ENCODE results near the gene CAPN8.

Gene CAPN8

GRCh38 chr1:223514644-223515043 is 150.9 kb downstream of the CAPN8 start:
- TF ChIP-seq NFIC (IDR thresholded peaks at IDR 0.05) (no peak), ZBTB7A (IDR thresholded peaks at IDR 0.05; ENCODE audit: low read depth) (no peak), CREB1 (IDR thresholded peaks at IDR 0.05; ENCODE audit: low read depth) (no peak), TCF12 (IDR thresholded peaks at IDR 0.05; ENCODE audit: low read depth) (no peak), MAX (IDR thresholded peaks at IDR 0.05) (no peak), FOXM1 (IDR thresholded peaks at IDR 0.05; ENCODE audit: borderline replicate concordance, low read depth) (no peak), CEBPB (IDR thresholded peaks at IDR 0.05) (no peak), TEAD4 (IDR thresholded peaks at IDR 0.05) (no peak), EP300 (IDR thresholded peaks at IDR 0.05; ENCODE audit: borderline replicate concordance) (no peak), TAF1 (IDR thresholded peaks at IDR 0.05; ENCODE audit: low read depth) (no peak), YY1 (IDR thresholded peaks at IDR 0.05; ENCODE audit: low read depth) (no peak), USF1 (IDR thresholded peaks at IDR 0.05) (no peak), EGR1 (IDR thresholded peaks at IDR 0.05) (no peak), RAD21 (IDR thresholded peaks at IDR 0.05; ENCODE audit: low read depth) (no peak), REST (IDR thresholded peaks at IDR 0.05; ENCODE audit: low read depth) (no peak)

- no peak for TF ChIP-seq TEAD4 (IDR thresholded peaks at IDR 0.05)
- TF ChIP-seq YY1 (IDR thresholded peaks at IDR 0.05; ENCODE audit: low read depth) = no peak
- no peak for TF ChIP-seq EP300 (IDR thresholded peaks at IDR 0.05; ENCODE audit: borderline replicate concordance)
- TF ChIP-seq ZBTB7A (IDR thresholded peaks at IDR 0.05; ENCODE audit: low read depth) = no peak
- TF ChIP-seq EGR1 (IDR thresholded peaks at IDR 0.05) = no peak
- TF ChIP-seq CEBPB (IDR thresholded peaks at IDR 0.05) = no peak
- TF ChIP-seq CREB1 (IDR thresholded peaks at IDR 0.05; ENCODE audit: low read depth) = no peak
- no peak for TF ChIP-seq RAD21 (IDR thresholded peaks at IDR 0.05; ENCODE audit: low read depth)
- no peak for TF ChIP-seq TCF12 (IDR thresholded peaks at IDR 0.05; ENCODE audit: low read depth)
- no peak for TF ChIP-seq FOXM1 (IDR thresholded peaks at IDR 0.05; ENCODE audit: borderline replicate concordance, low read depth)
- no peak for TF ChIP-seq USF1 (IDR thresholded peaks at IDR 0.05)
- no peak for TF ChIP-seq NFIC (IDR thresholded peaks at IDR 0.05)
These were observed 152.2 kb downstream of the CAPN8 start for GRCh38 chr1:223513309-223513708.

- TF ChIP-seq EGR1 (IDR thresholded peaks at IDR 0.05) (no peak), RAD21 (IDR thresholded peaks at IDR 0.05; ENCODE audit: low read depth) (no peak), TCF12 (IDR thresholded peaks at IDR 0.05; ENCODE audit: low read depth) (no peak), YY1 (IDR thresholded peaks at IDR 0.05; ENCODE audit: low read depth) (no peak), ZBTB7A (IDR thresholded peaks at IDR 0.05; ENCODE audit: low read depth) (no peak), MAX (IDR thresholded peaks at IDR 0.05) (no peak), EP300 (IDR thresholded peaks at IDR 0.05; ENCODE audit: borderline replicate concordance) (no peak), CREB1 (IDR thresholded peaks at IDR 0.05; ENCODE audit: low read depth) (no peak), CEBPB (IDR thresholded peaks at IDR 0.05) (no peak), REST (IDR thresholded peaks at IDR 0.05; ENCODE audit: low read depth) (no peak), TAF1 (IDR thresholded peaks at IDR 0.05; ENCODE audit: low read depth) (no peak), FOXM1 (IDR thresholded peaks at IDR 0.05; ENCODE audit: borderline replicate concordance, low read depth) (no peak)
These were observed 153.4 kb downstream of the CAPN8 start for GRCh38 chr1:223512057-223512456.

GRCh38 chr1:223508796-223509195 is 156.7 kb downstream of the CAPN8 start:
- TF ChIP-seq RAD21 (IDR thresholded peaks at IDR 0.05; ENCODE audit: low read depth) (no peak), TAF1 (IDR thresholded peaks at IDR 0.05; ENCODE audit: low read depth) (no peak), CREB1 (IDR thresholded peaks at IDR 0.05; ENCODE audit: low read depth) (no peak), REST (IDR thresholded peaks at IDR 0.05; ENCODE audit: low read depth) (no peak), FOXM1 (IDR thresholded peaks at IDR 0.05; ENCODE audit: borderline replicate concordance, low read depth) (no peak), TCF12 (IDR thresholded peaks at IDR 0.05; ENCODE audit: low read depth) (no peak), EP300 (IDR thresholded peaks at IDR 0.05; ENCODE audit: borderline replicate concordance) (no peak), EGR1 (IDR thresholded peaks at IDR 0.05) (no peak), NFIC (IDR thresholded peaks at IDR 0.05) (no peak), YY1 (IDR thresholded peaks at IDR 0.05; ENCODE audit: low read depth) (no peak)

Data from Ishikawa (cell line).